HG03460 (cell line): Measurements from ENCODE around the gene ANO6.

ENCODE experiments used
- ATAC-seq: cut with Tn5 transposase; IDR thresholded peaks from one replicate; pipeline ENCODE4 v1.9.1; 2021; ENCODE audit not compliant: unreplicated experiment

Gene ANO6

DNA sequence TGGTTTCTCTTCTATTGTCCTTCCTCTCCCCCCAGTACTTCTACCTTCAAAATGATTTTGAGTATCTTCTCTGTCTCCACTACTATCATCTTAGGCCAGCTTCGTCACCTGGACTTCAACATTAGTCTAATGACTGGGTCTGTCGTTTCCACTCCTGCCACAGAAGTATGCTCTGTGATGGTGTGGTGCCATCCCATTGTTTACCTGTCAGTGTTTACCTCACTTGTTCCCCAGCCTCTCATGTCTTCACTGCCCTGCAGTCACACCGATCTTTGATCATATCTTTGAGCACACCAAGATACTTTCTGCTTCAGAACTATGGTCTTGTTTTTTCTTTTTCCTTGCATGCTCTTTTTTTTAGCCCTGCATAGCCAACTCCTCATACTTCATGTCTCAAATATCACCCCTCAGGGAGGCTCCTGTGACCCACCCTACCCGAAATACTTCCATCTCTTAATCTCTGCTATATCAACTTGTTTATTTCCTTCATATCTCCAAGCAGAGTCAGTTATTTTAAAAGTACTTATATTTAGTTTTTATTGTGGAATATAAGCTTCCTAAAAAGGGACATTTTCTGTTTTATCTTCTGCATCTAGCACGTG, 60.4 kb downstream of the ANO6 start:
- ATAC-seq, result no peak

DNA sequence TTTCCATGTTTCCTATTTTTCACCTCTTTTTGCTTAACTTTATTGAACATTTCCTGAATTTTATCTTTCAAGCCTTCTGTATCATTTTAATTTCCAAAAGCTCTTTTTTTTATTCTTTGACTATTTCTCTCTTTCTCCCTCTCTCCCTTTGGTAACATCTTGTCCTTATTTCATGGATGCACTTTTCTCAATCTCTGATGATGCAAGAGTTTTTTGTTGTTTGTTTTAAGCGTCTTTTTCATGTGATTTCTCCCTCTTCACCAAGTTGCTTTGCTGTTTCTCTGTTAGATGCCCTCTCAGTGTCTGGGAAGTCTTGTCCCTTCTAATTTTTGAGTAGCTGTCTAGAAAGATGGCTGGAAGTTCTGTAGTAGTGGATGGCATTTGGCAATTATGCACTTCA, 62.6 kb downstream of the ANO6 start:
- no peak for ATAC-seq

DNA sequence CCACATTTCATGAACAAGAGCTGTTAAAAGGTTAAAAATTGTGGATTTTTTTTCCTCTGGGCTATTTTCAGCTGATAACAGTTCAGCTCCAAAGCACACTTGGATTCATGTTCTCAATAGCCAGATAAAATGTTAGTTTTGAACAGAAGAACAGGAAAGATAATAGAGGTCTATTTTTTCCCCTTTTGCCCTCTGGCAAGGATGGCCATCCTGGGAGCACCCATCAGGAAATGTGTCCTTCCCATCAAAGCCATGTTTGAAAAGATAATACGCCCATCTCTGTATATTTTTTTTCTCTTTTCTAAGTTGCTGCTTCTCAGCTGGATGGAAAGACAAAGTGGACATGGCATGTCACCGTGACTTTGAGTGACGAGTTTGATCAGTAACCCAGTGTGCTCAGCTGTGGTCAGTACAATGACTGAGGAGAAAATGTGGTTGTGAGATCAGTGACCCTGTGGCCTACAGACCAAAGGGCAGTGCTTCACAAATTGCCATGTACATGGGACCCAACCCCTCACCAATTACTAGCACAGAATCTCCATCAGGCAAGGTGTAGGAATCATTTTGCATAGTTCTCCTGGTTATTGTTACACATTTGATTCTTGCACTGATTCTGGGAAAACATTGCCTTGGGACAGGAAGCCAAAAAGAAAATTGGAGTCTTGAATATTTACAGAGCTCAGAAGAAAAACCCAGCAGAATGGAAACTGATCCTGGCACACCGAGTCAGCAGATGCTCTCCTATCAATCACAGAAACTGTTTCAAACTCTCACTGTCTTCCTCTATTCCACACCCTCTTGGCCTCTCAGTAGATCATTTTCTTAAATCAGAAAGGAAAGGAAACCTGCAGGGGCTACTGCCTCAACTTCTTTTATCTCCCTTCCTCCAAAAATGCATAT, 64.3 kb downstream of the ANO6 start:
- no peak for ATAC-seq

DNA sequence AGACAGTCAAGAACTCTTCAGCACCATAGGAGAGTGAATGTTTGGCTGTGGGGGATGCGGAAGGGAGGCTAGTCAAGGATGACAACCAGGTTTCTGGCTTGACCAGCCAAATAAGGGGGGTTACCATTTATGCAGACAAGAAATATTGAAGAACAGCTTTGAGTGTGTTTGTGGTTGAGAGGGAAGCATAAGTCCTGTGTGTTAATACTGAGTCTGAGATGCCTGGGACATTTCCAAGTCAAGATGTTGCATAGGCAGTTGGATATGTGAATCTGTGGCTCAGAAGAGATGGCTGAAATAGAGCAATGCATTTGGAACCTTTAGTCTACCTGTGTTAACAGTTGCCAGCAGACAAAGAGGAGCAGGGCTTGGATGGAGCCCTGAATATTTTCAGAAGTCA, 66.1 kb downstream of the ANO6 start:
- ATAC-seq, result no peak

DNA sequence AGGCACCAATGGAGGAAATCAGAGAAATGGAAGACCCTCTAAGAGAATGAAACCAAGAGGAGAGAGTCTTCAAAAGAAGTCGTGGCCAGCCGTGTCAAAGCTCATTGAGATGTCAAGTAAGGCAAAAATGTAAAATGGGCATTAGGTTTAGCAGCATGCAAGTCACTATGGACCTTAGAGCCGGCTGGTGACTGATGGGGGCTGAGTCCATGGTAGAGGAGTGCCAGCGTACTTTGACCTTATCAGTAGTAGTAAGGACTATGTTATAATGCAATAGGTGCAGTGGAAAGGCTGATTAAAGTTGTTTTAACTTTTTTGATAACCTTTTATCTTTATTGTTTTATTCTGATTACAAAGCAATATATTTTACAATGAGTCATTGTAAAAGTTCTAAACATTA, 66.5 kb downstream of the ANO6 start:
- ATAC-seq, result no peak

DNA sequence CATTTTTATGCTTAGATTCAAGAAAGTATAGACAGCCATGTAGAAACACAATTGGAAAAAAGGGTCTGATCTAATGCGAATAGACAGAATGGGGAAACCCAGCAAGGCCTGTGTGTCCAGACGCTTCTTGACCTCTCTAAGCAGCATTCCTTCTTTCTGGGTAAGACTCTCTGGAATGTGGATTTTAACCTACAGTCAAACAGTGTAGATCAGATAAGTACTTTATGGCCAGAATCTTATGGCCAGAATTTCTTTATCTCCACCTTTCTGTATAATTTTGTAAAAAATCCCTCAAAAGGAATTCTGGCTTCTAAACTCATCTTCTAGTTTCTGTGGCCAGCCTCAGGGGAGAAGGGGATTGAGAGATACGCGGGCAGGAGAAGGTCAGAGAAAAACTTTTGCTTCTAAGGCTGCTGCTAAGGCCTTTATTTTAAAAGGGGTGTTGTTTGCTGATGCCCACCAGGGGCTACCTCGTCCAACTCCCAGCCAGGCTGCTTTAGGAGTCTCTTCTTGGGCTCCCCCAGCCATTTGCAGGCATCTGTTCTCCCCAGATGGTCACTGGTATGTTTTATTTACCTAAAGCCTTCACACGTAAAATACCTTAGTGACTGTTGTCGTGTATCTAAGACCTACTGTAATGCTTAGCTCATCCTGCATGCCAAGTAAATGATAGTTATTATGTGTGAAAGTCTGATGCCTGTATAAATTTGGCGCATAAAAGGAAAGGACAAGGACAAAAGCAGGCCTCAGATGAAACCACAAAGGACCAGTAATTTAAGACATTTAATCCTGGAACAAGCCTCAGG, 68.4 kb downstream of the ANO6 start:
- ATAC-seq, result no peak

DNA sequence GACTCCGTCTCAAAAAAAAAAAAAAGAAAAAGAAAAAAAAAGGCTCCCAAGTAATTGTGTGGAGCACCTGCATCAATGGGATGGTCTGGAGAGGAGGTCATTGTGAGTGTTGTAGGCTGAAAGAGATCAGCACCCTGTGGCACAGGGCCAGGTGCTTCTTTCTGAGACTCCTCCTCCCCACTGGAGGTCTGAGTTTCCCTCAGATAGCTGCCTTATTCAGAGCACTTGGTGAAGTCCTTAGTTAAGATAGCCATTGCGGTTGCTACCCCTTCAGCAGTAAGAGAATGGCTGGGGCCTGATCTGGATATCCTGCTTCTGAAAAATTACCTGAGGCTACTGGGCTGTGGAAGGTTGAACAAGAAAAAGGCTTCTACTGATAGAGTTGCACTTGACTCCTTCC, 69.8 kb downstream of the ANO6 start:
- no peak for ATAC-seq

DNA sequence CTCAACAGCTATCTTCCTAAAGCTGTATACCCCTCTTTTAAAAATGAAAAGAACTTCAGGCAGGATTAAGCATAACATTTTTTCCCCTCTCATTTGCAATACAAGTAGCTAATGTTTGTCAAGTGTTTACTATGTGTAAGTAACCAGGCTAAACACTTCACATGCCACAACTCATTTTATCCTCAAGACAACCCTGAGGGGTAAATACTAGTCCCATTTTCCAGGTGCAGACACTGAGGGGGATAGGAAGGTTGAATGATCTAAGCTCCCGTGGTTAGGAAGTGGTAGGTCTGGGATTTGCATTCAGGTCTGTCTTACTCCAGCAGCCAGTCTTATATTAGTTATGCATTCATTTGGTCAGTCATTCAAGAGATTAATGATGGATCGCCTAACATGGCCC, 70.7 kb downstream of the ANO6 start:
- ATAC-seq, result no peak

DNA sequence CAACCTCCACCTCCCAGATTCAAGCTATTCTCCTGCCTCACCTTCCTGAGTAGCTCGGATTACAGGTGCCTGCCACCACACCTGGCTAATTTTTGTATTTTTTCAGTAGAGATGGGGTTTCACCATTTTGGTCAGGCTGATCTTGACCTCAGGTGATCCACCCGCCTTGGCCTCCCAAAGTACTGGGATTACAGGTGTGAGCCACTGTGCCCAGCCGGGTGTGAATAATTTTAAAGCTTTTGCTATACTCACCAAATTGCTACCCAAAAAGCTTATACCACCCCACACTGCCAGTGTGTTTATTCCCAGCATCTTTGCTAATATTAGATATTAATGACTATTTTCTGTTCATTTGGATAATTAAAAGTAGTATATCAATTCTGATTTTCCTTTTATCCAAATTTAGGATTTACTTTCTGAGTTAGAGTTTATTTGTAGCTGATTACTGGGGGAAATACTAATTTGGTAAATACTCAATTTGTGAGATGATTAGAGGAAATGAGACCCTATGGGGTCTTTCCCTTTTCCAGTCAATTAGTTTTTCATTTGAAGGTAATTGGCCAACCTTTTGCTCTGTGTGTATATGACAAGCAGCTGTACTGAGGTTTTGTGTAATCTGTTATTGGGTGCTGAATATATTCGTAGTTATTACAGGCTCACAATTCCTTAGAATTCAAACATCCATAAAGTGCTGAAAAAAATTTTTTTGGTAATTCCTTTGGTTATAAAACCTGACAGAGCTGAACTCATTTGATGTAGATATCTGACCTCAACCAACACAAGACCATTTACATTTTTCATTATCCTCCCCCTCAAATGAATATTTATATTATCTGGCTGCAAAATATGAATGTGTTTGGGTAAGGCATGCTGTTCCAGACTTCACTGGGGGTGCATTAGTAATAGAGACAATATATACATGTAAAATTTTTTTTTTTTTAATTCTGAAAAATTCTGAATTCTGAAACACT, 73.6 kb downstream of the ANO6 start:
- no peak for ATAC-seq

DNA sequence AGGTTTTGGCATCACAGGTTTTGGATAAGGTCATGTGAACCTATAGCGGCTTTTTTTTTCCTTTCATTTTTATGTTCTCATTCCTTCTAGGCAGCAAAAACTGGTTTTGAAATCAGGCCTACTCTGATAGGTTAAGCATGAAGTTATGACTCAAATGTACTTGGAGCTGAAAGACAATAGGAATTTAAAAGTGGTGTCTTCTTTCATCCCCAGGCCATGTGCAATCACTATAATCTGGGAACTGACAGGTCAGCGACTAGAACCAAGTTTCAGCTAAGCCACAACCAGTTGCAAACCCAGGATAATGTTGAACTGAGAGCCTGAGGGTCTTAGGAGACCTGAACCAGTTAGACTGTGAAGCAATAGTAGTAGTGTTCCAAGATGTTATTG, 74.3 kb downstream of the ANO6 start:
- no peak for ATAC-seq

DNA sequence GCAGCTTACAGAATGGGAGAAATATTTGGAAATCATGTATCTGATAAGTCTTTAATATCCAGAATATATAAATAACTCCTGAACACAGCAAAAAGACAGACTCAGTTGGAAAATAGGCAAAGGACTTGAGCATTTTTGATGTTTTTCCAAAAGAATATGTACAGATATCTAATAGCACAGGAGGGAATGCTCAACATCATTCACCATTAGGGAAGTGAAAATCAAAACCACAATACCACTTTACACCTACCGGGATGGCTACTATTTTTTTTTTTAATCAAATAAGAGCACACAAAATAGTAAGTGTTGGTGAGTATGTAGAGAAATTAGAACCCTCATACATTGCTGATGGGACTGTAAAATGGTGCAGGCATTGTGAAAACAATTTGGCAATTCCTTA, 75.6 kb downstream of the ANO6 start:
- ATAC-seq, result no peak

DNA sequence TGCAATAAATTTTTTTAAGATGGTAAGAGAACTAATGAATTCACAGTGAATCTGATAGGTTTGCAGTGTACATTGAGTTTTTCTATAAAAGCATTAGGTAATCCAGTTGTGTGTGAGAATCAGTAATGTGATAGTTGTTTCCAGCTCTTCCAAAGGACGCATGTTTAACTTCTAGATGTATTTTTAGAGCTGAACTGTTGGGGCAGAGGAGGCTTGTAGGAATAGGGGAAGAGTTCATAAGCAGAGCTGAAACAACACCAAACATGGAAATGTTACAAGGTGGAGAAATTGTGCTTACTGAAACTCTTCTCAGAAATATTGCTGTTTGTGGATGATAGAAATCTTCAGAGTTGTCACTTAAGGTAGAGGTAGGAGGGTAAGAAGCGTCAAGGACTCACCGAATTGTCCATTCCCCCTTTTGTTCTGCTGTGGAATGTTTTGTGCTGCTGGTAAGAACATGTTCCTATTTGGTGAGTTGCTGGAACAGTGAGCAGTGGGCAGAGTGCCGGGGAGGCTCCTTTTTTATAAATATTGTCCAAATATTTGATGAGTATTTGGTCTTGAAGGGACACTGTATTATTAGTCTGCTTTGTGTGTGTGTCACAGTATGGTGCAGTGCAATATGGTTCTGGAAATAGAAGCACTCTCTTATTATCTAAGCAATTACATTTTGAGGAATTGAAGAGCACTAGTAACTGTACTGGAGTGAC, 76.7 kb downstream of the ANO6 start:
- no peak for ATAC-seq

DNA sequence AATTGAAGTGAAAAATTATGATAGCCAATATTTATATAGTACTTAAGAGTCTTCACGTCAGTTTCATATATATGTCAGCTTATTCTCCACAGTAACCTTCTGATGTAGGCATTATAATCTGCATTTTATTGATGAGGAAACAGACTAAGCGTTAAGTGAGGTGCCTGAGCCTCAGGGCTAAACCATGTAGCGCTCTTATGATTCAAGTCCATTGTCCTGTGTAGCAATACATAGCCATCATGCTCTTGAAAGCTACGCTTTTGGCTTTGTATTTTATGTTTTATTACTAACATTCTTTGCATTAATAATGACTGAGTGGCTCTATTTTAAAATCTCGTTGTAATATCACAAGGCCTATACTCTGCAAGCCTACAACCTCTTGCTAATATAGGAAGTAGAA, 79.0 kb downstream of the ANO6 start:
- ATAC-seq, result no peak

DNA sequence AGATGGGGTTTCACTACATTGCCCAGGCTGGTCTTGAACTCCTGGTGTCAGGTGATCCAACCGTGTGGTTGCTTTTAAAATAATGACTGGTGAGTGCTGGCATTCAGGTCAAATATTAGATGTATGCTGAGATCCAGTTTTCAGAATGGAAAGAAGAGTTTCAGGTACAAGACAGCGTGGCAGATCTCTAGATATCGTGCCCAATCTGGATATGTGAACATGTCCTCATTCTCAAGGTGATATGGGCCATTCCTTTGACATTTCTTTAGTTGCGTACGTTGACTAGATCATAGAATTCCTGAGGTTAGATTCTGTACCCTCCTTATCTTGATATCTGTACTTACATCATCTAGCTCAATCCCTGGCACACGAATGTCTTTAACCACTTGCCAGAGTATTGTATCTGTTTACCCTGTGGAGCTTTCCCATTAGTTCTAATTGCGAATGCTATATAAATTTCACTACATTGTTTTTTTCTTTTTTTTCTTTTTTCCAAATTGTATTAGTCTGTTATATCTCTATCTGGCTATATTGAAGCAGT, 80.2 kb downstream of the ANO6 start:
- no peak for ATAC-seq

DNA sequence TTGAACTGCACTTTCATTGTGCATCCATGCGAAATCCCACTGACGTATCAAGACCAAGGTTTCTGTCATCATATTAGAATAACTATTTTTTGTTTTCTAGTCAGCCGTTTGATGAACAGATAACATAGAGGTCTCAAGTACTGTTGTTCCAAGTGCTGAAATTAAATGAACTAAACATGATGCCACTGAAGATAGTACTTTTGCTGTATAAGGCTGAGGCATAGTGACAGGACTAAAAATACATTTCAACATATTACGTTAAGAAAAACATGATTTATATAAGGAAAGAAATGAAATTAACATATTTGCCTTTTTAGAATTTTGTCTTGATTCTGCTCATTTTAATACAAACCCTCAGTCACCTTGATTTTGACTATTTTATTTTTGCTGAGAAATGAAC, 82.2 kb downstream of the ANO6 start:
- ATAC-seq, result no peak

DNA sequence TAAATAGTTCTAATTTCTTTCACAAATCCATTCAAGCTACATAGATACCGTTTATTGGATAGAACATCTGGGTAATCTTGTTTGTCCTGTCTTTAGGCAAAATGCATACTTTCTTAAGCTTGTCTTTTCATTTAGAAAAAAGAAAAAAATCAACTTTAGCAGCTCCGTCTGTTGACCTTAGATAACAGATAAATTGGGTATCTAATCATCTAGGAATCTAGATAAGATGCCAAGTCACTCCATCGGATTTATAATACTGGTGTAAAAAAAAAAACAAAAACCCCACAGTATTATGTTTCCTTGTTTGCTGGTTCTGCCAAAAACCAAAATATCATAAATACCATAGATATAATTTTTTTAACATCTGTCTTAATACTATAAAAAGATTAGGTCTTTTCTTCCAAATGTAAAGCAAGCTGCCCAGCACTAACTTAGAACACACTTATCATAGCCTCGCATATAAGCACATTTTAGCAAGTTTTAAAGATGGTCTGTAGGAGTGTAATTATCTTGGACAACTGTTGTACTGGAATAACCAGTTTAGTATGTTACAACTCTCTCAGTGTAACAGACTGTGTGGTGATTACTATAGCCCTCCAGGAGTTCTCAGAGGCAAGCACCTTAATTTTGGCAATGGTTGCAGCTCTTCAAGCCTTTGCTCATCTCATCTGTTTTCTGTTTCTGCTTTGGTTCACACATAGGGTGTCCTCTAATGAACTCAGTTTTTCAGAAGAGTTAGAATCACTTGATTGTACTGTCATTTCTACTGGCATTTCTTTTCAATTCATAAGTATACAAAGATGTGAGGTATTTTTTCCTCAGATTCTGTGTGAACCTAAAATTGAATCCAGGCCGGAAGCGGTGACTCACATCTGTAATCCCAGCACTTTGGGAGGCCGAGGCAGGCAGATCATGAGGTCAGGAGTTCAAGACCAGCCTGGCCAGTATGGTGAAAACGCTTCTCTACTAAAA, 83.1 kb downstream of the ANO6 start:
- ATAC-seq, result no peak

DNA sequence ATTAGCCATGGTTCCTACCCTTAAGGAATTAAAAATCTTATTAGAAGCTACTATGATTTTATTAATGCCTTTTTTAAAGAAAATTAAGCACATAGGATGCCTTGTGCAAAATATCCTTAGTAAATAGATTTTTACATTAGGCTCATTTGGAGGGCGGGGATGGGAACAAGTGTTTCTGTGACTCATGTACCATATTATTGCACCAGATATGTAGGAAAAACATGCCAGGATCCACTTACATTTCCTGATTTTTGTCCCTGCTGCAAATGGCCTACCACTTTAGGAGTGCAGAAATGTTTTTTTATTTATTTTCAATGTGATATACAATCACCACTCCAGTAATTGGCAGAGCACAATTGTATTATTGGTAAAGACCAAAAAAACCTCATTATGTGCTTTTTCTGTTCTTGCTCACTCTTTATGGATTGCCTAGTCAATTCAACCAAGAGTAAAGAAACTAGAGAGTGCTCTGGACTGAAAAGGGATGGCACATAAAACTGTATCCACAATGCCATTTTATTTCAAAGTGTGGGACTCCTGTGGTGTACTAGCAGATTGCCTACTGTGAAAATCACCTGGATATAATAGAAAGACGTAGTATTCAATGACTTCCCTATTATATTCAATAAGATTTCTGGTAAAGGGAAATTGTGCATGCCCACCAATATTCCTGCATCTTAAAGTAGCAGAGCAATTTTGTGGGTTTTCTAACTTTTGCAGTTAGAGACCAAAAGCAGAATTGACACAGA, 86.9 kb downstream of the ANO6 start:
- ATAC-seq, result no peak

DNA sequence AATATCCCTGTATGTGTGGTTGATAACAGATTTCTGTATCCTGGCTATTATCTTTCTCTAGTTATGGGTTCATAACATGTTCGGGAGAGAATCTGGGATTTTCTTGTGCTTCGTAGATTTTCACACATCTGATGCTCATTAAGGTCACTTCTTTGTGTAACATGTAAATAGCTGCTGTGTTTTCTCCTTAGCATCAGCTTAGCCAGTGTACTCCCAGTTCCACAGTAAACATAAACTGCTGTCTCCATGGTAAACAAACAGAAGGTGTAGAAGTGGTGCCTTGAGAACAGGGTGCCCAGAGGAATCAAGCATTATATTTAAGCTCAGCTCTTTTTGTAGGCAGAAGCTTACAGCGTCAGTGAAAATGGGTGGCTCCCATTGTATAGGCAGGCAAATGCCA, 88.0 kb downstream of the ANO6 start:
- ATAC-seq, result no peak
